GM12873 (cell line): Measurements from ENCODE around the gene GAS2L2.

ENCODE experiments used
- CTCF ChIP-seq: IDR thresholded peaks from 2 replicates; pipeline ENCODE4 v1.5.1; 2012; ENCODE audit warnings: low read depth, mild to moderate bottlenecking, moderate library complexity, low read length, control low read depth; ENCODE audit not compliant: insufficient read depth; ENCODE audit errors: missing control alignments

GAS2L2 gene

DNA sequence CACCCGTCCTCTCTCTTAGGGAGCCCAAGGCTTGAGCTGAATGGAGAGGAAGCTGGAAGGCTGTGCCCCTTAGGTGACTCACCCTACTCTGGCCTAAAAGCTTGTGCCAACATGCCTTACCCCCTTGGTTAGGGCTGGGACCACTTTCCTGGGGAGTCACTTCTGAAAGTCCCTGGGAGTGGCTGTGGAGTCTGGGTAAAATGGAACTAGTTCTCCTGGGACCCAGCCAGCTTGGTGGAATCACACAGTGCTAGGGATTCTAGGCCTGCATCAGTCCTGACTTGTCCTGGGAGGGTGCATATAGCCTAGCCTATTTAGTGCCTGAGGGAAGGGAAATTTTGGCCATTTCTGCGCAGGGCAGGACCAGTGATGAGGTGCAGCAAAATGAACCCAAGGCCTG is 31.9 kb upstream of the GAS2L2 start:
- TF ChIP-seq CTCF, result no peak

DNA sequence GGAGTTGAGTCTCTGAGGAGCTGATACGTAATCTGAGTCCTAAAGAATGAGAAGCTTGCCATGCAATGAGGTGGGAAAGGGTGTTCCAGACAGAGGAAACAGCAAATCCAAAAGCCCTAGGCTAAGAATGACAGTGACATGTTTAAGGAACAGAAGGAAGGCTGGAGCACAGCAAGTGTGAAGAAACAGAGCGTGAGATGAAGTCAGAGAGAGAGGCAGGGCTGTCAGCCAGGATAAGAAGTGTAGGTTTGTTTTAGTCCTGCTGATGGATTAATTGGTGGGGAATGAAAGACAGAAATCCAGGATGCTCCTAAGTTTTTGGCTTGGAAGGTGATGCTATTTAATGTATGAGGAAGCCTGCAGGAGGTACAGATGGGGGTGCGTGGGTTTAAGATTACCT is 27.9 kb upstream of the GAS2L2 start:
- TF ChIP-seq CTCF, result no peak

DNA sequence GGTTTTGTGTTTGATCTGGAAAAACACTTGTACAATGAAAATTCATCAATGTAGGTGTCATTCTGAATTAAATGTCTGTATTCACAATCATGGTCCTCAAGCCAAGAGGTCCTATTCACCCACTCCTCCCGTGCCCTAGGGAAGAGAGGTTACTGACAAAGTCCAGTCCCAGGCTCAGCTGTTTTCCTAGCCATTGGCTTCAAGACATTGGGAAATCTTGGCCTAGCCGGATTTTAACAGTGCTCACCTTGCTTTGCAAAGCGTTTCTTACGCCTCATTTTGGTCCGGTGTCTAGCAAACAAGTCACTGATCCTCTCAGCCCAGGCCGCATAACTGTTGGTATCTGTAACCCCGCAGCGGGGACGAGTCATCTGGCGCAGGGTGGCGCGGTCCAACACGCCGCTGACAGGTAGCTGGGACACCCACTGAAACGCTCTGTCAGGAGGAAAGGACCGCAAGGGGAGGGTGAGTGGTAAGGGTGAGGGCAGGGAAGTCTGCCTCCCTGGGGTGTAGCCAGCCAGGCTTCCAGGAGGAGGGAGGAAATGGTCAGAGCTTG is 25.7 kb upstream of the GAS2L2 start:
- no peak for TF ChIP-seq CTCF

- TF ChIP-seq CTCF, result no peak
Measured at GRCh38 chr17:35775583-35775982, 22.5 kb upstream of the GAS2L2 start.

DNA sequence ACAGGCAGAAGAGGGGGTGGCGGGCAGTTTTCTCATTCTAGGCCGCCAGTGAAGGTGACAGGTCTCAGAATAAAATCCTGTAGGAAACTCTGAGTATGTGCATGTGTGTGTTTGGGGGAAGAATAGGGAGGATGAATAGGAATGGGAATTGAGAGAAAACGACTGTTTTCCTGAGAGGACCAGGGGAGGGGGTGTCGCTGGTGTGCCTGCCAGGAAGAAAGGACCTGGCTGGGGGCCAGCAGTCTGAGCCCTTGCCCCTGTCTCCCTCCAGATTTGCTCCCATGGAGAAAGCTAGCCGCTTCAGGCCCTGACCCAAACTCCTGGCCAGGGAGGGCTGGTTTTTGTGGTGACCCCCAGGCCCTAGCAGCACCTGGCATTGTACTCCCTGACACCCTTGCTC is 22.0 kb upstream of the GAS2L2 start:
- TF ChIP-seq CTCF, result no peak

- TF ChIP-seq CTCF, result no peak
Measured at GRCh38 chr17:35774499-35774898, 21.5 kb upstream of the GAS2L2 start.

DNA sequence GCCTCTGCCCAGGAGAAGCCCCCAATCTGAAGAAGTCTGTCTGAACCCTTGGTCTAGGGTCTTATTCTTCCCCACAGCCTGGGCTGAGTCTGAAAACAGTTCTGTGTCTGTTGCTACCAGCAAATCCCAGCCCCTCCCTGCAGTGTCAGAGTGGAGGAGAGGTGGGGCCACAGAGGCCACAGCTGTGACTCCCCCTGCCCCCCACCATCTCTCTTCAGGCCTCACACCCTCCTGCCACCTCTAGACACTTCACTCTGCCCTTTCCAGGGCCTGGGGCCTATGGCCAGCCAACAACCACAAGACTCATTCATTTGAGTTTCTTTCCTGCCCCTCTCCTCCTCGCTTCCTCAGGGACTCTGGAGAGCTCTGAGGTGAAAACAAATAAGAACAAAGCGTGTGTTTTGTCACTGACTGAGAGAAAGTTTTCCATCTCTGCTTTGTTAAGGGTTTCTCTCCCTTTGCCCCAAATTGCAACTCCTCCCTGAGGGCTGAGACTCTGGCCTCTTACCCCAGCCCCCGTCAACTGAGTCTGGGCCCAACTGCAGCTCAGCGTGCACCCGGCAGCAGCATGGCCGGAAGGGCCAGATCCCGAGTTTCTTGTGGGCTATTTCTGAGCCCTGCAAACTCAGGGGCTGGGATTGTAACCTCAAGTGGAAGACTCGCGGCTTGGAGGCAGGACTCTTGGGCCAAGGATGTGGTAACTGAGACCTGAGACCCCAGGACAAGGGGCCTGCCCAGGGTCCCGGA is 20.8 kb upstream of the GAS2L2 start:
- no peak for TF ChIP-seq CTCF
